HG03565 (cell line): ENCODE measurements around the gene MICAL2.

ENCODE experiments used
- ATAC-seq: cut with Tn5 transposase; IDR thresholded peaks from one replicate; pipeline ENCODE4 v1.9.1; 2021; ENCODE audit warnings: mild to moderate bottlenecking, moderate library complexity; ENCODE audit not compliant: unreplicated experiment

Gene MICAL2

DNA sequence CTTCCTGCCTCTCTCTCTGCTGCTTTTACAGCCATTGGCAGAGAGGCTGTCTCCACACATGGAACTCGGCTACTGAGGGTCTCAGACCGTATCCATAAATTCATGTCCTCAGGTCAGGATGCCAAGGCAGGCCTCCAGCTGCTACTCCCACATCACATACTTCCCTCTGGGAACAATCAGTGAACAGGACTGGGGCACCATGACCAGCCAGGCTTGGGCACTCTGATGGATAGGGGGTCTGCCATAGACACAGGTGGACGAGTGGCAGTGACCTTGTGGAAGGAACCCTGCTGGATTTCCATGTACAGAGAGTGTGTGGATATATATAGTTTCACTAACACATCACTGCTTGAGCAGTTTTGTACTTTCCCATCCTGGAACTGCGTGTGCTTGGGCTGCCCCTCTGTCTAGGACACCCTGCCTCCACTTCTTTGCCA lies 169.3 kb downstream of the MICAL2 start:
- ATAC-seq, result no peak

DNA sequence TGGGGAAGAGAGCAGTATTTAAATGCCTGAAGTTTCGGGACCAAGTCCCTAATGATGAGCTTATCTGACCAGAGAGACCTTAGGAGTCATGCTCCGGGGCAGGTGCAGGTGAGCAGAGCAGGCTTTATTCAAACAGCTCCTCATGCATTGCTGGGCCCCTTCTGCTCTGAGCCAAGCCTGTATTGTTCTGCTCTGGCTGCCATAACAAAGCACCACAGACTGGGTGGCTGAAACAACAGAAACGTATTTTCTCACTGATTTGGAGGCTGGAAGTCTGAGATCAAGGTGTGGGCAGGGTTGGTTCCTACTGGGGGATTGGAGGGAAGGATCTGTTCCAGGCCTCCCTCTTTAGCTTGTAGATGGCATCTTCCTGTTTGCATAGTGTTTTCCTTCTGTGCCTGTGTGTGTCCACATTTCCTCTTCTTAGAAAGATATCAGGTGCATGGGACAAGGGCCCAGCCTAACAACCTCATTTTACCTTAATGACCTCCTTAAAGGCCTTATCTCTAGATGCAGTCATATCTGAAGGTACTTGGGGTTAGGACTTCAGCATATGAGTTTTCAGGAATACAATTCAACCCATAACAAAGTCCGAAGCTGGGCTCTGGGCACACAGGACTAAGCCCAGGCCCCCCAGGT lies 169.9 kb downstream of the MICAL2 start:
- no peak for ATAC-seq

DNA sequence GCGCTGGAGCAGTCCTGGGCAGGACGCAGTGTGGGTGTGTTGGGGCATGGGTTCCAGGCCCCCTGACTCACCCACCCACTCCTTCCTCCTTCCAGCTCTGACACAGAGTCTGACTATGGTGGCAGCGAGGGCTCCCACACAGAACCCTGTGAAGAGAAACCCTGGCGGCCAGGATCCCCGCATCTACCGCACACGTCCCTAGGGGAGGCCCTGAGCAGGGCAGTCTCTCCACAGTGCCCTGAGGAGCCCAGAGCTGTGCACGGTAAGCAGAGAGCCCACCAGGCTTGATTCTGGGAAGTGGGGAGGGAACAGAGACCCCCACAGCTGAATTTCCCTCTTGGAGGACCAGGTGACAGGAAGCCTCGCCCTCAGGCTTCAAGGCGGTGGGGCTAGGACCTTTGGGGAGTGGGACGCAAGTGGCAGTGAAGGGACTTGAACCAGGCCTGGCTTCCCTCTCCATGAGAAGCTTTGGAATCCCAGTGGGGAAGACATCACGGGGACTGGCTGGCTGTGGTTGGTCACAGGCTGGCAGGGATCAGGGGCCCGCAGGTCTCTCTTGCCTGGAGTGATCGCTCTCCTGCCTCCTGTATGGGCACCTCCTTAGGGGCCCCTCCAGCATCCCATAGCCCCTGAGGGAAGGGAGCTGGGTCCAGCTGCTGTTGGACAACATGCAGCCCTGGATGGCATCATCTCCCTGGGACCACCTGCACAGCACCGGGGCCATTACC lies 170.6 kb downstream of the MICAL2 start:
- ATAC-seq, result no peak

DNA sequence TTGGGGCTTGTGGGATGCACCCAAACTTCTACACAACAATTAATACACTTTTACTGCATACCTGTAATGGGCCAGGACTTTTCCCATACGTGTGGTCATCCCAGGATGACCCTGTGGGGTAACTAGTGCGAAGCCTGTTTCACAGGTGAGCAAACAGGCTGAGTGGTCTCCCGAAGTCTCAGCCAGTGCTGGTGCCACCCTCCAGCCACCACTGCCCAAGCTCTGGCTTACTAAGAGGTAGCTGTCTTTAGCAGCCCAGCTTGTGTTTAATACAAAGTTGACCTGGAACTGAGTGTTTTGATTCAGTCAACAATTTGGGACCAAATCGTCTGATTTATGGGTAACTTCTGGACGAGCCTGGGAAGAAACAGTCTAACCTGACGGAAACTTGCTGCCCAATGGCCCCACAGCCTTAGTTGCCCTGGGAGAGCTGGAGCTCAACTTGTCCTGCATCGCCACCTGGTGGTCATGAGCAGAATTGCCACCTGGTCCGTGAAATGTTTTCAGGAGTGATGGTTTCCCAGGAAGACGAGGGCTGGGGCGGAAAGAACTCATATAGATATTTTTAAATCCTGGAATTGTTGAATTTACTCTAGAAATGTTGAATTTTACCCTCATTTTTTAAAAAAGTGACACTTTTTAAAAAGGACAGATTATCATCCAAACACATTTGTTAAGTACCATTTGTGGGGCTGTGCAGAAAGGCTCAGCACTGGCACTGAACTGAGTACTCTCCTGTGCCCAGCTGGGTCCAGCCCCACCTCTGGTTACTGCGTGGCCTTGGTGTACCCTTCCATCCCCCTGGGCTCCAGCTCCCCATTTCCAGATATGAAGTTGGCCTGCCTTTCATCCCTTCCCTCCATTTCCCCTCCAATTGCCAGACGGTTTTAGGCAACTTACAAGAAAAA lies 171.4 kb downstream of the MICAL2 start:
- ATAC-seq, result no peak

DNA sequence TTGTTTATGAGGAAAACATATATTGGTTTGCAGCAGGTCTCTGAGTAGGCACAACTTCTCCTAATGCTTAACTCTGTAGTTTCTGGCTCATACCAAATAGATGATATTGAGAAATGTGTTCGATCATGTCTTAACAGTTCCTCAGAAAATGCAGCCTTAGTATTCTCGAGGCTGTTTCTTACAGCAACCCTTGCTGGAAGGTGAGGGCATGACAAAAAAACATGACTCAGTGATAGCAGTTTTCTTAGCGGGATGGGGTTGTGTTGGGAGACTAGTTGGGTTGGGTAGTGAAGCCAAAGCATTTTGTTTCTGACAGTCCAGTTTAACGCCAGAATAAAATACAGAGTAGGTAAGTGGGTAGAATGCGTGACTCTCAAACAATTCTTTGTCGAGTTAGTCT lies 172.3 kb downstream of the MICAL2 start:
- ATAC-seq, result no peak

DNA sequence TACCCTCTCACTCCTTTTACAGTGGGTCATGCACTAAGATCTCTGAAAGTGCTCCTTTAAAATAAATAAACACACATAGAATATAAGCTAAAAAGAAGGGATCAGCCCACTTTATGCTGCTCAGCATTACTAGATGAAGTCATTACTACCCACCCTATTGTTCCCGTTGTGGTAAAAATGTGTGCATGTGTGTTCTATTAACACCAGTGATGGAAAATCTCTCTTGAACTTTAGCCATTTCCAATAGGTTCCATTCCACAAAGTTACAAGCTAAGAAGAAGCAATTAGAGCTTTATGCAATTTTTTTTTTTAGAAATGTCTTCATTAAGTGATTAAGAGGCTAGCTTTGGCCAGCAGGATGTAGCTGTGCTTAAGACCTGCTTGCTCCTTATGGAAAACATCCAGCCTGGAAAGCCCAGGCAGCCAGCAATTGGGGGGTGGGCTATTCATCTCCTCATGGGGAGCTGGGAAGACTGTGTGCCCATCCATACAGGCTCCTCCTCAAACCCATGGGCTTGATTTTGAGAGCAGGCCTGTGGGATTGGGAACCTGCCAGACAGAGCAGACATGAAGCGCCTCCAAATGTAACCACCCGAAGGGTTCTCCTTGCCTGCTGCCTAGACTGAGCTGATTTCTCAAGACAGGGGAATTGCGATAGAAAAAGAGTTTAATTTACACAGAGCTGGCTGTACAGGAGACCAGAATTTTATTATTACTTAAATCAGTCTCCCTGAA lies 174.1 kb downstream of the MICAL2 start:
- no peak for ATAC-seq

DNA sequence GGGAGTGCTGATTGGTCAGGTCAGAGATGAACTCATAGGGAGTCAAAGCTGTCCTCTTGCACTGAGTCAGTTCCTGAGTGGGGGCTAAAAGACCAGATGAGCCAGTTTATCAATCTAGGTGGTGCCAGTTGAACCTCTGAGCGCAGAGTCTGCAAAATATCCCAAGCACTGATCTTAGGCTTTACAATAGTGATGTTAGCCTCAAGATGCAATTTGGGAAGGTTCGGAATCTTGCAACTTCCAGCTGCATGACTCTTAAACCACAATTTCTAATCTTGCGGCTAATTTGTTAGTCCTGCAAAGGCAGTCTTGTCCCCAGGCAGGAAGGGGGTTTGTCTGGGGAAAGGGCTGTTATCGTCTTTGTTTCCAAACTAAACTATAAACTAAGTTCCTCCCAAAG lies 174.7 kb downstream of the MICAL2 start:
- no peak for ATAC-seq

DNA sequence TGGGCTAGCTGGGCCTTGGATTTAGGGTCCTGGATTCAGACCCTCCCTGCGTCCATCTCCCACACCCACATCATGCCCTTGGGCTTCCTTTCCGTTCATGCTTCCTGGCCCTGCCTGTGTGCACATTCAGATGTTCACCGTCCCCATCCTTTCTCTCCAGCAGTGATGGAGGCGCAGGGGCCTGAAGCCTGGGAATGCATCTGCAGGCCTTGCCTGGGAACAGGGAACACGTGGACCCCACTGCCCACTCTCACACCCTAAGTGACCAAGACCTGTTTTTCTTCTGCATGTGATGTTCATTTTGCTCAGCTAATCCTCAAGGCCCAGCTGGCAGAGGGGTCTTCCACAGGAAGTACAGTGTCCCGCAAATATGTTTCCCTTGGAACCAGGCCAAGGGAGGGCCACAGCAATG lies 175.4 kb downstream of the MICAL2 start:
- ATAC-seq, result no peak

DNA sequence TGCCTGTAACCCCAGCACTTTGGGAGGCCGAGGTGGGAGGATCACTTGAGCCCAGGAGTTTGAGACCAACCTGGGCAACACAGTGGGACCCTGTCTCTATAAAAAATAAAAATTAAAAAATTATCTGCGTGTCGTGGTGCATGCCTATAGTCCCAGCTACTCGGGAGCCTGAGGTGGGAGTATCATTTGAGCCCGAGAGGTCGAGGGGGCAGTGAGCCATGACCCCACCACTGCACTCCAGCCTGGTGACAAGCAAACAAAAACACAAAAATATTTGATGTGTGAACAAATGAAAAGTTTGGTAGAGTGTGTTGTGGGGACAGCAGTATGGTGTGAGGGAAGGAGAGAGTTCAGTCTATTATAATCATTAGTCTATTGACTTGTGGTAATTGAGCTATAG lies 176.2 kb downstream of the MICAL2 start:
- no peak for ATAC-seq

DNA sequence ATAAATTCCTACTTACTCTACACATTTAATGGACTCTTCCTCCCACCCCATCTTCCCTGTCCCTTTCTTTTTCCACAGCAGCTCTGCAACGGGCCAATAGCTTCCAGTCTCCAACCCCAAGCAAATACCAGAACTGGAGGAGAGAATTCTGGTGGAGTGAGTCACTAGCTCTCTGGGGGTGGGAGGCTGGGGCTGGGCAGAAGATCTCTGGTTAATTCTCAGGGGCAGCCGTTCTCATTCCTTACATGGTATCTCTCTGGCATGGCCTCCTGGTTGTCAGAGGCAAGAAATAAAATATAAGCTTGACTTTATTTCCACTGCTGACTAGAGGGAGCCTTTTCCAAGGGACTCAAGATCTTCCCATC lies 176.6 kb downstream of the MICAL2 start:
- ATAC-seq, result no peak

DNA sequence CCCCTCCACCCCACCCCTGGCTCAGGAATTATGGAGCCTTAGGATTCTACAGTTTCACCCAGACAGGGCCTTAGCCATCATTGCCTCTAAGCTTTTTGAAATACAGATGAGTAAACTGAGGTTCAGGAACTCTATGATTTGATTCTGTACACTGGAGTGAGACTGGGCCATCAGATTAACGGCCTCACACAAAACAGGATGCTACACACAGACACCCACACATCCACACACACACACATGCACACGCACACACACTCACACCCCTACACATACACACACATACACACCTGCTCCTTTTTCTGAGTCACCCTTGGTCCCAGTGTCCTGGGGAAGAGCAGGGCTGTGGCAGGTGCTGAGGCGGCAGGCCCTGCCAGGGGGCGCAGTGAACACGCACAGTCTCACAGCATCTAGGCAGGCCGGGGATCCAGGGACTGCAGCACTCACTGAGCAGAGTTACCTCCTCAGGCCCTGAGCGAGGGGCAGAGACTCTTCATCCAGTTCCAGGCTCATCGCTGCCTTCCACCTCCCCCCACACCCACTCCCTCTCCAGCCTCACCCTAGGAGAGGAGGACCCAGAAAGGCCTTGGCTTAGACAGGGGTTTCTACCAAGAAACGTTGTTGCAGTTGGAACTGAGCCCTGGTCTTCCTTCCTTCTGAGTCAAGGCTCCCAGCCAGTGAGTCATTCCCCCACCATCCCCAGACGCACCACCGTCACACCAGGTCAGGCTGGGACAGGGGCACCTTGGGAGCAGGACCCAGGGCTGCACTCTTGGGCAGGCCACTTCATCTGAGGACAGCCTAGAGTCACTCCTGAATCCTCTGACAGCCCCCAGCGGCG lies 177.2 kb downstream of the MICAL2 start:
- no peak for ATAC-seq

DNA sequence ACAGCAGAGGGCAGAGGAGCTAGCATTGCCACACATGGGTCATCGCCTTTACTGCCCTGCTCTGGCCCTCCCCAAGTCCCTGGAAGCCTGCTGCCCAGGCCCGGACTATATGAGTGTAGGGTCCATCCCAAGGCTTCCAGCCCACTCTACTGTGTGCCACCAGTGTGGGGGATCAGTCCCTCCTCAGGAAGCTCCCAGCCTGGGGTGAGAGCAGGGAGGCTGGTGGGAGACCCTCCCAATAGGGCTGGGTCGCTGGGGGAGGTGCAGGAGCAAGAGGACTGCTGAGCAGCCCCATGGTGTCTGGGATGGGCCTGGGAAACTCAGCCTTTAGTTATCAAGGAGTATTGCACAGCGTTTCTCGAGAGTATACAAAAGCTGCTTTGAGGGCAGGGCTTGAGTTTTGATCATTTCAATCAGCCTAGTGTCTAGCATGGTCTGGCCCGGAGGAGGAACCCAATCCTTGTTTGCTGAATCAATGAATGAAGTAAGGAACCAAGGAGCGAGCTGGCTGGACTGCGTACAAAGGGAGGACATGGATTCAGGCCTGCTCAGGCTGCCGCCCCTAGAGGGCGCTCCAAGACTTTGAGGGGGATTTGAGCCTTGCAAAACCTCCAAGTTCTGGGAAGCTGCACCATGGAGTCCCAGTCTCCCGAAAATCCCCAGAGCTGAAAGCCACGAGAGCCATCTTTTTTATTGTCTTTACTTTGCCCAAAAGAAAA lies 178.0 kb downstream of the MICAL2 start:
- no peak for ATAC-seq

DNA sequence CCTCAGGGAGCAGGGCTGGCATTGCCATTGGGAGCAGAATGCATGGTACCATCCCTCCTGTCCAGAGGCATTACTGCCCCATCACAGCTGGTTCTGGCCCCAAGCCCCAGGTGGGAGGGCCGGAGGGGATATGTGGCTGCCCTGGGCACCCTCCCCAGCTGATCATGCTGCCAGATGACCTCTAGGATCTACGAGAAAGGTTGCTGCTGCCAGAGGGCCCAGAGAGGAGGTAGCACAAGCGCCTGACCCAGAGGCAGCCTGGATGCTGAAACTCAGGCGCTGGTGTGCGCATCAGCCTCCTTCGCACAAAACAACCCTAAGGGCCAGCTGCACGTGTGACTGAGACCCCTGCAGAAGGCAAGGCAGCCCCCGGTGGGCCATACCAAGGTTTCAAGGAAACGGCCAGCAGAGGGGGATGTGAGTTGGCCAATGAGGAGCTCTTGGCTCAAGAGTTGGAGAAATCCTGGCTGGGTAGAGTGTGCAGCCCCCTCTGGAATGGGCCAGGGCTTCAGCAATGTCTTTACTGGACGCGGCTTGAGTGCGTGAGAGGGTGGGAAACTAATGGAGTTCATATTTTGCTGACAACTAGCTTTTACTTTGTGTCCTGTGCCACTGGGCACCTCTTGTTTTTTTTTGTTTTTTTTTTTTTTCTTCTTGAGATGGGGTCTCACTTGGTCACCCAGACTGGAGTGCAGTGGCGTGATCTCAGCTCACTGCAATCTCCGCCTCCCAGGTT lies 178.7 kb downstream of the MICAL2 start:
- no peak for ATAC-seq

DNA sequence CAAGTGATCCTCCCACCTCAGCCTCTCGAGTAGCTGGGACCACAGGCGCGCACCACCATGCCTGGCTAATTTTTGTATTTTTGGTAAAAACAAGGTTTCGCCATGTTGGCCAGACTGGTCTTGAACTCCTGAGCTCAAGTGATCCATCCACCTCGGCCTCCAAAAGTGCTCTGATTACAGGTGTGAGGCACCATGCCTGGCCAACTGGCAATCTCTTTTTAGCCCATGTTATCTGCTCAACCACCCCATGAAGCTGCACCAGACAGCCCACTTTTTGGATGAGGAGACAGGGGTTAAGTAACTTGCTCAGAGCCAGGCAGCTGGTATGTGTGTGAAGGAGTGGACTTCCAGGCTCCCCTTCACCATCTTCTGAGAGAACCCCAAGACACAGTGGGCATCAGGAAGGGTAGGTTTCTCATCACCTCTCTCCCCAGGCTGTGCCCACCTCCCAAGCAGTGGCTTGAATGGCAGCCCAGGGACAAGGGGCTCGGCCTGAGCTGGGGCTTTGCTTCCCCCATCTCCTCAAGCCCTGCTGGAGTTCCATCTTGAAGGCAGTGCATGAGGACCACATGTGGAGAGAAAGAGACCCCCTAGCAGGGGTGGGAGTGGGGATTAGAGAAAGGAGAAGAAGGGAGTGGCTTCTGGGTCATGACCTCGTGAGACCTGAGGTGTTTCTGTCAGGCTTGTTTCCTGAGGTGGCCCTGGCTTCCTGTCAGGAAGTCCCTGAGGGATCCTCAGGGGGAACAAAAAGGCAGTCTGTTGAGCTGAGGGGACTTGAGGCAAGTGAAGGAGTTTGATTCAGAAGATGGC lies 179.5 kb downstream of the MICAL2 start:
- no peak for ATAC-seq

DNA sequence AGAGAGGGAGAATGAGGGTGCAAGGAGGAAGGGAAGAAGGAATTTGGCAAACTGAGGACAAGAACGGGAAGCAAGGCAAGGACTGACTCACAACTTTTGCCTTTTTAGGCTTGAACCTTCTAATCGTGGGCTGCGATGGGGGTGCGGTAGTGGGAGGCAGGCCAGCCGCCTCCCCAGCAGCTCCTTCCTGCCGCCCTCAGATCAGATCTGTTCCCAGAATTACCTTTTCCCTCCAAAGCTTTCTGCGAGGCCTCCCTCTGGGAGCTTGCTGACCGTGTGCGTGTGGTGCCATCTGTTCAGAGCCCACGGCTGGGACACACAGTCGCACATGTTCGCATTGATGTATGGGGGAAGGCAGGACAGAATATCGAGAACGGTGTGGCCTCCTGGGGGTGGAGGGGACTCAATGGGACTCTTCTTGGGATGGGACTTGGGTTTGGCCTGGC lies 180.1 kb downstream of the MICAL2 start:
- no peak for ATAC-seq

DNA sequence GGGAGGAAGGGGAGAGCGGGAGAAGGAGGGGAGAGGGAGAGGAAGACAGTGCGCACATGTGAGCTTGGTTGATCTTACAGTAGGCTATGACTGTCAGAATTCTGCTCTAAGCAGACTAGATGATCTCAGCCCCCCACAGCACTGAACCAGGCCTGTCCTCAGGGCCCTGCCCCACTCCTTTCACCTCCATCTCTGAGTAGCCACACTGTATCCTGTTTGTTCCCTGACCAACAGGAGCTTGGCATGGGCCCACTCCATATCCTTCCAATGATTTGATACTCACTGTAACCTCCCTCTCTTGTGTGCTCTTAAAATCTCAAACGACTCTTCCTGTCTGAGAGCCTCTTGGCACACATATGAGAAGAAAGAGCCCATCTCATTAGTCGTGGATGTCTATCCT lies 180.9 kb downstream of the MICAL2 start:
- ATAC-seq, result no peak

DNA sequence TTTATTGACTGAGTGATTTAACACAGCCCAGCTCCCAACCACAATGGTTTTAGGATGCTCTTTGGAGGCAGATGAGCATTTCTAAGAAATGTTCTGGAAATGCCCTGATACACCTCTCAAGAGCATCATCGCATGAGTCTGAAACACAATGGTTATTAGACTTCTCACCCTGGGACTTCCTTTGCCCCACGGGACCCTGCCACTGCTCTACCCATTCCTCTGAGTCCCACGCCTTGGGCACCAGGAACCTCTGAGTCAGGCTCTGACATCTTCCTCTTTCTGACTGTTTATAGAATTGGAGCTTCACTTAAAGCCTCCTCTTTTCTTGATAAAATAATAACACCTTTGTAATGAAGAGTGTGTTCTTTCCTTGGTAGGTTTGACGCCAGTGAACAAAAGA lies 181.4 kb downstream of the MICAL2 start:
- no peak for ATAC-seq

DNA sequence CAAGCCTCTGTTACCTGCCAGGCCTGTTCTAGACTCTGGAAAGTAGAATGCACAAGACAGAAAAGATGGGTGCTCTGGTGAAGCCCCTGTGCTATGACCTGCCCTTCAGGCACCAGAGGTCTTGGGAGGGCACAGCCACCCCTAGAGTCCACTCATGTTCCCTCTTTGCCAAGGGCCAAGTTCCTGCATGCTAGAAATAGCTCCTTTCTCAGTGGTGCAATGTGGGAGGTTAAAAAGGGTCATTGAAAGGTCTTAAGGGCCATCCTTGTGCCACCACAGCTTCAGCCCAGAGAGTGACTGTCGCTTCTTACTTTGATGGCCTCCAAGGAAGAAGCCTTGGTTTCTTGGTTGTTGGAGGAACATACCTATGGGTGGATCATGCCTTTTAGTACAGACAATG lies 182.4 kb downstream of the MICAL2 start:
- no peak for ATAC-seq
